NCI-H146 (cell line): Measurements from ENCODE around the gene HSD11B1L.
"Not testable (repeated sequence)": the region's sequence is repeated elsewhere in the genome, so short reads cannot be mapped to it uniquely, and the experiment has no call there.

Experiments
- DNase-seq: peaks from one replicate; lab custom pipeline; 2025; lab: John Stamatoyannopoulos, UW

The HSD11B1L gene

GRCh38 chr19:5687360-5688198 is 6.8 kb downstream of the HSD11B1L start:
- DNase-seq: no peak

- not testable (repeated sequence) for DNase-seq
These were observed 7.5 kb downstream of the HSD11B1L start for GRCh38 chr19:5688262-5688881.

GRCh38 chr19:5690125-5690954 is 9.5 kb downstream of the HSD11B1L start, which contains the start of gene RPL36:
Gene RPL36 (plus strand): TSS chr19:5690295. CDS start chr19:5690508, 213 bp downstream.
- peak; percentile 93 for DNase-seq

GRCh38 chr19:5690955-5691821 is 10.4 kb downstream of the HSD11B1L start:
- DNase-seq: no peak

GRCh38 chr19:5691822-5692722 is 11.2 kb downstream of the HSD11B1L start:
- no peak for DNase-seq

- no peak for DNase-seq
These were observed 11.9 kb downstream of the HSD11B1L start for GRCh38 chr19:5692723-5693194.

GRCh38 chr19:5693195-5694166 is 12.7 kb downstream of the HSD11B1L start:
- DNase-seq: no peak

GRCh38 chr19:5694167-5694955 is 13.5 kb downstream of the HSD11B1L start:
- no peak for DNase-seq

GRCh38 chr19:5694956-5695648 is 14.3 kb downstream of the HSD11B1L start:
- DNase-seq: no peak

GRCh38 chr19:5695649-5696195 is 14.9 kb downstream of the HSD11B1L start:
- no peak for DNase-seq

GRCh38 chr19:5696196-5697021 is 15.6 kb downstream of the HSD11B1L start:
- no peak for DNase-seq

GRCh38 chr19:5697022-5697889 is 16.4 kb downstream of the HSD11B1L start:
- DNase-seq: no peak

- DNase-seq: no peak
These were observed 17.2 kb downstream of the HSD11B1L start for GRCh38 chr19:5697890-5698634.

GRCh38 chr19:5698635-5699422 is 18.0 kb downstream of the HSD11B1L start:
- DNase-seq: no peak
